HFFc6 (cell line): ENCODE data around the gene HIVEP1. TPM values are rescaled to one million over a fixed set of nuclear protein-coding genes. Genes with fewer than 3 reads are reported as not detected.

Source experiments
- DNase-seq: peaks from one replicate; pipeline ENCODE4 v3.0.0-alpha.2; 2018
- H3K27ac Mint-ChIP-seq: 2 replicates; pipeline ENCODE4 v1.8.0; 2020; ENCODE audit warnings: mild to moderate bottlenecking, mixed read lengths
- H3K27me3 Mint-ChIP-seq: 2 replicates; pipeline ENCODE4 v1.8.0; 2021; ENCODE audit warnings: mild to moderate bottlenecking, moderate library complexity, mixed read lengths; ENCODE audit not compliant: insufficient read depth
- H3K36me3 Mint-ChIP-seq: 2 replicates; pipeline ENCODE4 v1.8.0; 2021; ENCODE audit warnings: low read depth, mixed read lengths
- H3K4me1 Mint-ChIP-seq: 2 replicates; pipeline ENCODE4 v1.8.0; 2020; ENCODE audit warnings: low read depth, mixed read lengths
- H3K4me3 Mint-ChIP-seq: 2 replicates; pipeline ENCODE4 v1.8.0; 2020; ENCODE audit warnings: mild to moderate bottlenecking, moderate library complexity, mixed read lengths
- H3K9me3 Mint-ChIP-seq: 2 replicates; pipeline ENCODE4 v1.8.0; 2020; ENCODE audit warnings: mild to moderate bottlenecking, mixed read lengths
- total RNA-seq, 6 experiments: library from RNA; stranded (reverse); fragmentation: NEBNext Ultra II Directional; extraction: Animal tissue kit (Norgen Biotek cat#: 25700); gene quantifications; 2 replicates in 1 of 6; 3 replicates in 5 of 6; pipeline ENCODE4 v1.2.3, GENCODE V29; 2021
- TF ChIP-seq, protein P1 (sequence below): fragments of 200-600 bp; sonication (generic); IDR thresholded peaks from 2 replicates; pipeline ENCODE4 v1.5.0; 2021; ENCODE audit warnings: antibody characterized with exemption, mild to moderate bottlenecking

Gene HIVEP1
- total RNA-seq, 6 experiments from 2014 or later: 10.3 to 19.9 (median 11.8) TPM

DNA sequence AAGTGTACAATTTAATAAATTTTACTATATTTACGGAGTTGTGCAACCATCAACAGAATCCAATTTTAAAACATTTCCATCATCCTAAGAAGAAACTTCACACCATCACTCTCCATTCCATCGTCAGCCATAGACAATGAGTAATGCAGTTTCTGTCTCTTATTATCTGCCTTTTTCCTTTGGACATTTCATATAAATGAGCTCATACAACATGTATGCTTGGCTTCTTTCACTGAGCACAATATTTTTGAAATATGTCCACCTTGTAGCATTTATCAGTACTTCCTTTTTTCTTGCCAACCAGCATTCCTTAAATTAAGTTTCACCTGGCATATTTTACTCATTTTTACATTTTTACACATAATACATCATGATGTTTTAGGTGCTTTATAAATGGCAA is 22.7 kb upstream of the HIVEP1 start:
- TF ChIP-seq, protein P1, sequence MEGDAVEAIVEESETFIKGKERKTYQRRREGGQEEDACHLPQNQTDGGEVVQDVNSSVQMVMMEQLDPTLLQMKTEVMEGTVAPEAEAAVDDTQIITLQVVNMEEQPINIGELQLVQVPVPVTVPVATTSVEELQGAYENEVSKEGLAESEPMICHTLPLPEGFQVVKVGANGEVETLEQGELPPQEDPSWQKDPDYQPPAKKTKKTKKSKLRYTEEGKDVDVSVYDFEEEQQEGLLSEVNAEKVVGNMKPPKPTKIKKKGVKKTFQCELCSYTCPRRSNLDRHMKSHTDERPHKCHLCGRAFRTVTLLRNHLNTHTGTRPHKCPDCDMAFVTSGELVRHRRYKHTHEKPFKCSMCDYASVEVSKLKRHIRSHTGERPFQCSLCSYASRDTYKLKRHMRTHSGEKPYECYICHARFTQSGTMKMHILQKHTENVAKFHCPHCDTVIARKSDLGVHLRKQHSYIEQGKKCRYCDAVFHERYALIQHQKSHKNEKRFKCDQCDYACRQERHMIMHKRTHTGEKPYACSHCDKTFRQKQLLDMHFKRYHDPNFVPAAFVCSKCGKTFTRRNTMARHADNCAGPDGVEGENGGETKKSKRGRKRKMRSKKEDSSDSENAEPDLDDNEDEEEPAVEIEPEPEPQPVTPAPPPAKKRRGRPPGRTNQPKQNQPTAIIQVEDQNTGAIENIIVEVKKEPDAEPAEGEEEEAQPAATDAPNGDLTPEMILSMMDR: no peak
- Mint-ChIP-seq H3K36me3 (peaks cover 5% of the 10 kb centered on the region; the same call in 1 of the 2 replicates), H3K4me3 (no peak overlapping the region), H3K27me3 (no peaks in the 10 kb centered on the region), H3K27ac (no peak overlapping the region; the same call in 1 of the 2 replicates), H3K4me1 (peaks cover 14% of the 10 kb centered on the region), H3K9me3 (no peaks in the 10 kb centered on the region)
- DNase-seq: no peak

DNA sequence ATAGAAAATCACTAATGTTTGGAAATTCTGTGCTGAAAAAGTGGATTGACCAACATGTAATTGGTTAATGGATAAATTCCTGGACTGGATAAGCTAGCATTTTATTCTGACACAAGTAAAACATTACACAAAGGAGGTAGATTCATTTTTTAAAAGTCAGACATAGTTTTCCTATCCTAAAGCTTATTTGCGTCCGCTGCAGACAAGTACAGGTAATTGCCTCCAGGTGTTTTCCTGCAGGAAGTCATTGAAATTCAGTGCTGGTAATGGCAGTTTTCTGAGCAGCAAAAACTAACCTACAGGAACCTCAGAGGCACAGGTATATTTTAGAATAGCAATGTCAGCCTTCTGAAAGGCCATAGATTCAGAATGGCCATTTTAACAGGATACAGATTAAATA is 20.0 kb upstream of the HIVEP1 start:
- Mint-ChIP-seq H3K9me3 (no peaks in the 10 kb centered on the region), H3K27ac (no peak overlapping the region), H3K36me3 (peaks cover 5% of the 10 kb centered on the region; the same call in 1 of the 2 replicates), H3K4me1 (peaks cover 22% of the 10 kb centered on the region), H3K27me3 (no peaks in the 10 kb centered on the region), H3K4me3 (no peak overlapping the region)
- TF ChIP-seq, protein P1: no peak
- no peak for DNase-seq

DNA sequence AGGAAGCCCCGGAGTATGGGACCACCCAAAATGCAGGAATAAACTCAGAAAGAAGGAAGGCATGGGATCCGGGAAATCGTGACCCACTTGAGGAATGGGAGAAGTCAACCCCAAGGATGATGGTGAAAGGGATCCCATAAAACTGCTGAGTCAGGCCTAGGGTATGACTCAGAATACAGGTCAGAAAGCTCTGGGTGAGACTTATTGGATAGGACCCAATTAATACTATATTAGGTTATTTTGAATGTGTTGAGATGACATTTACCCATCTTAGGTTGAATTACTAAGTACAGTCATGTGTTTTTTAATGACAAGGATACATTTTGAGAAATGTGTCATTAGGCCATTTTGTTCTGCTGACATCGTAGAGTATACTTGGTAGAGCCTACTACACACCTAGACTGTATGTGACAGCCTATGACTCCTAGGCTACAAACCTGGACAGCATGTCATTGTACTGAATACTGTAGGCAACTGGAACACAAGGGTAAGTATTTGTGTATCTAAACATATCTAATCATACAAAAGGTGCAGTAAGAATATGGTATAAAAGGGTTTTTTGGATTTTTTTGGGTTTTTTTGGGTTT is 17.1 kb upstream of the HIVEP1 start:
- TF ChIP-seq, protein P1: no peak
- peaks cover 5% of the 10 kb centered on the region; the same call in 1 of the 2 replicates for H3K36me3 Mint-ChIP-seq
- H3K4me1 Mint-ChIP-seq: peaks cover 21% of the 10 kb centered on the region
- H3K27ac Mint-ChIP-seq: no peak overlapping the region
- H3K4me3 Mint-ChIP-seq: no peak overlapping the region
- H3K9me3 Mint-ChIP-seq: no peaks in the 10 kb centered on the region
- no peaks in the 10 kb centered on the region for H3K27me3 Mint-ChIP-seq
- DNase-seq: no peak

DNA sequence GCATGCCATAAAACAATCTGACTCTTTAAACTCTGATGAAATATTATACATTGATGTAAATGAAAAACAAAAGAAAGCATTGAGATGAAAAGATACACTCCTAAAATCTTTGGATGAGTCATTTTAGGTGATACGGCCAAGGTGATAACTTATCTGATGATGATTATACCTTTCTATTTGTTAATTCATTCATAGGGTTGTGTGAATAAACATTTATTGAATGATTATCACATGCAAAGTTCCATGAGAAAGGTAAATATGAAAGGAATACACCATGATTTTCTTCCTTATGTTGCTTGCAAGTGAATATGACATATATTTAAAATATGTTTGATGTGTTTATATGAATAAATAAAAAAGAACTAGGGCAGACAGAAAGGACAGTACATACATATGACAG is 15.4 kb upstream of the HIVEP1 start:
- H3K27me3 Mint-ChIP-seq: no peaks in the 10 kb centered on the region
- no peak for DNase-seq
- TF ChIP-seq, protein P1: no peak
- H3K4me1 Mint-ChIP-seq: peaks cover 29% of the 10 kb centered on the region
- H3K4me3 Mint-ChIP-seq: no peak overlapping the region
- peaks cover 5% of the 10 kb centered on the region; the same call in 1 of the 2 replicates for H3K36me3 Mint-ChIP-seq
- H3K27ac Mint-ChIP-seq: no peak overlapping the region
- no peaks in the 10 kb centered on the region for H3K9me3 Mint-ChIP-seq

DNA sequence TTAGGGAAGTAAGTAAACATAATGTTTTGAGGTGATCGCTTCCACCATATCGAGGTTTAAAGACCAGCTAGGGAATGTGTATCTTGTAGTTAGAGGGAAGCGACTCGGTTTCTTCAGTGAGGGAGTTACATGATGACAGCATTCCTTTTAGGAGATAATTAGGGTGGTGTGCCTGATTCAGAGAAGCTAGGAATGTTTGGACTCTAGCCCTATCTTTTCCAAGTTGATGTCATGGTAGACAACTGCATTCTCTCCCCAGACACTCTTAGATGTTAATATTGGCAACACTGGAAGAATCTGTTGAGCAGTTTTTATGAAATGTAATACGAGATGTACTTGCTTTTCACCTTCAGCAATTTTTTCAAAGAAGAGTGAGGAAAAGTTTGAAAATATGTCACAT is 12.9 kb upstream of the HIVEP1 start:
- Mint-ChIP-seq H3K27me3 (no peaks in the 10 kb centered on the region), H3K4me3 (no peak overlapping the region), H3K36me3 (no peaks in the 10 kb centered on the region), H3K4me1 (peaks cover 29% of the 10 kb centered on the region), H3K9me3 (no peaks in the 10 kb centered on the region), H3K27ac (no peak overlapping the region)
- TF ChIP-seq, protein P1: no peak
- DNase-seq: no peak

DNA sequence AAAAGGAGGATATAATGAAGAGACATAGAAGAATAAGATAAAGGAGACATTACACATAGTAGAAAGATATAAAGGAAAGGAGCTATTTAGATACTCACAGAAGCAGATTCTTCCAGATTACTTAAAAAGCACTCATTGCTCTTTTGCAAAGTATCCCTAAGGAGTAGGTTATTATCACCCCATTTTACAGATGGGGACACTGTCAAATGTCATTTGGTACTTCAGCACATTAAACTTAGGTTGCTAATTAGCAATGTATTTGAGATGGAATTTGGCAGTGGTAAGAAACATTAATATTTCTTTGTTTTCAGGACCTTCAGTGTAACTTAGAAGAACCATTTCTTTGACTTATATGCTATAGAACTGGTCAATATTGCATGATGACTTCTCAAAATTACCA is 11.9 kb upstream of the HIVEP1 start:
- DNase-seq: no peak
- H3K27ac Mint-ChIP-seq: no peak overlapping the region
- TF ChIP-seq, protein P1: no peak
- peaks cover 21% of the 10 kb centered on the region for H3K4me1 Mint-ChIP-seq
- no peaks in the 10 kb centered on the region for H3K9me3 Mint-ChIP-seq
- no peaks in the 10 kb centered on the region for H3K27me3 Mint-ChIP-seq
- H3K4me3 Mint-ChIP-seq: no peak overlapping the region
- H3K36me3 Mint-ChIP-seq: no peaks in the 10 kb centered on the region
